ENCODE results near the gene TBX21. TPM values are rescaled to one million over a fixed set of nuclear protein-coding genes. Genes with fewer than 3 reads are reported as not detected.

TBX21 gene
- total and polyA plus RNA-seq, 9 of the 15 experiments (the other 6 are each of a cell fraction or from before 2014, with no cell fraction given), result 0.07 TPM; not detected in 8

- no peak for DNase-seq (ENCODE audit: extremely low read depth in 1 of 4, low spot score in 3 of 4)
- Histone ChIP-seq H3K4me1 (replicated peaks in 1 of 2; ENCODE audit: control insufficient read depth in 2 of 2, insufficient read depth in 2 of 2, low read length in 2 of 2) (peaks cover 0 to 18% of the 10 kb centered on the region in 2 experiments; a peak in 2 of 5 replicates), H4K20me1 (replicated peaks; ENCODE audit: control insufficient read depth, insufficient read depth, low read length) (peaks cover 19% of the 10 kb centered on the region), H3K27ac (ENCODE audit: extremely low read depth, low read depth, low read length) (no peak overlapping the region), H3K9me3 (replicated peaks; ENCODE audit: control insufficient read depth, insufficient read depth, low read depth, low read length) (no peaks in the 10 kb centered on the region), H3K36me3 (ENCODE audit: control insufficient read depth, insufficient read depth, low read length) (no peaks in the 10 kb centered on the region), H3K4me2 (ENCODE audit: insufficient read depth, low read length) (no peak overlapping the region), H2AFZ (ENCODE audit: low read depth, low read length) (no peak overlapping the region), H3K4me3 (no peak overlapping the region), H3K9me1 (ENCODE audit: control insufficient read depth, insufficient read depth, low read length) (no peaks in the 10 kb centered on the region), H3K9ac (ENCODE audit: insufficient read depth in 1 of 2, low read depth in 2 of 2, low read length in 2 of 2) (no peak overlapping the region; a peak in 1 of 4 replicates), H3K79me2 (ENCODE audit: control insufficient read depth, insufficient read depth, low read length) (no peaks in the 10 kb centered on the region), H3K27me3 (ENCODE audit: control insufficient read depth in 2 of 2, insufficient read depth in 2 of 2, low read length in 2 of 2) (peaks cover 17 to 61% of the 10 kb centered on the region in 2 experiments)
- no TSS peak for BruUV-seq (replicated peaks)
- no peak for FAIRE-seq
- ChIA-PET CTCF (ENCODE audit: low intra/inter-chr PET ratio) (no interaction called here), POLR2A (no interaction called here)
- 11% methylated on average over 2 of the region's 2 CpGs for WGBS (ENCODE audit: insufficient coverage, low coverage, missing lambda C conversion rate)
- ATAC-seq, result no peak
- intact Hi-C loops (cut with micrococcal nuclease) (no loop called here), in situ Hi-C loops (cut with MboI) (no loop called here)
- TF ChIP-seq ZNF12 (CRISPR knock-in tag; IDR thresholded peaks at IDR 0.05) (no peak), ZNF407 (IDR thresholded peaks at IDR 0.05; ENCODE audit: low read depth) (no peak), E2F5 (CRISPR knock-in tag; IDR thresholded peaks at IDR 0.05) (no peak), PATZ1 (CRISPR knock-in tag; IDR thresholded peaks at IDR 0.05; ENCODE audit: borderline replicate concordance) (no peak), SIRT6 (IDR thresholded peaks at IDR 0.05; ENCODE audit: low read depth, low read length) (no peak), ZNF324 (CRISPR knock-in tag; IDR thresholded peaks at IDR 0.05) (no peak), HNRNPH1 (optimal IDR thresholded peaks at IDR 0.05; ENCODE audit: low read depth, low read length) (no peak), ZNF431 (CRISPR knock-in tag; IDR thresholded peaks at IDR 0.05) (no peak), ZNF146 (CRISPR knock-in tag; IDR thresholded peaks at IDR 0.05; ENCODE audit: unreplicated experiment) (no peak), SREBF1 (IDR thresholded peaks at IDR 0.05; ENCODE audit: borderline replicate concordance, low read depth, low read length) (no peak)
Observed at GRCh38 chr17:47731396-47731795, 1.6 kb upstream of the TBX21 start.

Data from K562 (cell line).